ENCODE data around the gene RCAN2. TPM values are rescaled to one million over a fixed set of nuclear protein-coding genes. Genes with fewer than 3 reads are reported as not detected.

RCAN2 gene
- total and polyA plus RNA-seq, 7 experiments from 2014 or later = 1.0 TPM; not detected in 6

DNA sequence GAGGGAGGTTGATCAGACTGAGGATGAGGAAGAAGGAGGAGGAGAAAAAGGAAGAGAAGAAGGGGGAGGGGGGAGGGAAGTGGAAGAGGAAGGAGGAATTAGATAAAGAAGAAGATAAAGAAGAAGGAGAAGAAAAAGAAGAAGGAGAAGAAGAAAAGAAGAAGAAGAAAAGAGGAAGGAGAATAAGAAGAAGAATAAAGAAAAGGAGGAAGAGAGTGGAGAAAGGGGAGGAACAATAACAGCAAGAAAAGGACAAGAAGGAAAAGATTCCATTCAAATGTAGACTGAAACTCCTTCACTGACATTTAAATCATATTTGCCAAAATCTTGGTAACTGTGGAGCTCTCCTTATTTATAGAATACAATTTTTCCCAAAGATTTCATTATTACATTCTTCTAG, 34.3 kb upstream of the RCAN2 start:
- Histone ChIP-seq H3K9me3 (ENCODE audit: control insufficient read depth in 2 of 3, low read length in 3 of 3) (no peaks in the 10 kb centered on the region), H3K27me3 (ENCODE audit: control insufficient read depth in 2 of 2, insufficient read depth in 2 of 2, low read length in 2 of 2) (peaks cover 0 to 3% of the 10 kb centered on the region in 2 donors), H3K27ac (ENCODE audit: low read depth, low read length) (no peak overlapping the region), H3K36me3 (ENCODE audit: control insufficient read depth in 2 of 3, insufficient read depth in 3 of 3, low read length in 3 of 3) (no peaks in the 10 kb centered on the region), H3K4me1 (ENCODE audit: control insufficient read depth in 2 of 2, insufficient read depth in 2 of 2, low read length in 2 of 2) (no peaks in the 10 kb centered on the region), H3K4me3 (ENCODE audit: low read length) (no peak overlapping the region)
- ChIA-PET POLR2A (no interaction called here), CTCF (no interaction called here)
- H3K4me3 Mint-ChIP-seq = no peak overlapping the region
- ATAC-seq (no peak), DNase-seq (no peak)
- peaks cover 0 to 1% (median 0%) of the 10 kb centered on the region in 11 donors for H3K9me3 Mint-ChIP-seq
- intact Hi-C loops (cut with micrococcal nuclease) = no loop called here
- H3K27me3 Mint-ChIP-seq = peaks cover 12 to 32% (median 21%) of the 10 kb centered on the region in 5 donors
- no peaks in the 10 kb centered on the region for H3K36me3 Mint-ChIP-seq
- peaks cover 0 to 1% (median 0%) of the 10 kb centered on the region in 7 donors for H3K4me1 Mint-ChIP-seq
- no peak overlapping the region for H3K27ac Mint-ChIP-seq

DNA sequence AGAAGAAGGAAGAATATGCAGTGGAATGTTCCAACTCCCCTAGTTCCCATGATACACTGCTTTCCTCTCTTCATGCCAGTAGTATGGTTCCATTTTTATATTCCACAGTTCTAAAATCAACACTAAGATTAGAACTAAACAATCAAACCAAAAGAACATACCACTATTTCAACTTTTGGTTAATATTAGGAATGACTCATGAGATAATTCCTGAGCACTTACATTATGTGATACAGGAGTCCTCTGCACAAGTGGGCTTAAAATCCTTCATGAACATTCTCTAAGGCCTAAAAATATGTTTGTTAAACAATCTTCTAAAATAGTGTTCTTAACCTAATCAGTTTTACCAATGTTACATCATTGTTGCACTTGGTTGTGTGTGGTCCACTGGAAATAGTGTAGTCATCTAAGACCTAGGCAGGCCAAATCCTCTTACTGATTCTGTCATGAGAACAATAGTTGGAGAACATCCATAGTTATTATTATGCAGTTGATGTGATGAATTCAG, 30.3 kb upstream of the RCAN2 start:
- H3K4me1 ChIP-seq (ENCODE audit: control insufficient read depth in 2 of 2, insufficient read depth in 2 of 2, low read length in 2 of 2) = no peaks in the 10 kb centered on the region
- DNase-seq (no peak), ATAC-seq (no peak)
- no peaks in the 10 kb centered on the region for H3K36me3 ChIP-seq (ENCODE audit: control insufficient read depth in 2 of 3, insufficient read depth in 3 of 3, low read length in 3 of 3)
- no peaks in the 10 kb centered on the region for H3K9me3 Mint-ChIP-seq
- no peak overlapping the region for H3K27ac Mint-ChIP-seq
- peaks cover 6 to 21% (median 12%) of the 10 kb centered on the region in 5 donors for H3K27me3 Mint-ChIP-seq
- ChIA-PET POLR2A (no interaction called here), CTCF (no interaction called here)
- H3K36me3 Mint-ChIP-seq = no peaks in the 10 kb centered on the region
- no peaks in the 10 kb centered on the region for H3K9me3 ChIP-seq (ENCODE audit: control insufficient read depth in 2 of 3, low read length in 3 of 3)
- no peak overlapping the region for H3K4me3 ChIP-seq (ENCODE audit: low read length)
- H3K27ac ChIP-seq (ENCODE audit: low read depth, low read length) = no peak overlapping the region
- no peak overlapping the region for H3K4me3 Mint-ChIP-seq
- peaks cover 0 to 1% (median 0%) of the 10 kb centered on the region in 7 donors for H3K4me1 Mint-ChIP-seq
- intact Hi-C loops (cut with micrococcal nuclease) = no loop called here
- H3K27me3 ChIP-seq (ENCODE audit: control insufficient read depth in 2 of 2, insufficient read depth in 2 of 2, low read length in 2 of 2) = peaks cover 0 to 3% of the 10 kb centered on the region in 2 donors

DNA sequence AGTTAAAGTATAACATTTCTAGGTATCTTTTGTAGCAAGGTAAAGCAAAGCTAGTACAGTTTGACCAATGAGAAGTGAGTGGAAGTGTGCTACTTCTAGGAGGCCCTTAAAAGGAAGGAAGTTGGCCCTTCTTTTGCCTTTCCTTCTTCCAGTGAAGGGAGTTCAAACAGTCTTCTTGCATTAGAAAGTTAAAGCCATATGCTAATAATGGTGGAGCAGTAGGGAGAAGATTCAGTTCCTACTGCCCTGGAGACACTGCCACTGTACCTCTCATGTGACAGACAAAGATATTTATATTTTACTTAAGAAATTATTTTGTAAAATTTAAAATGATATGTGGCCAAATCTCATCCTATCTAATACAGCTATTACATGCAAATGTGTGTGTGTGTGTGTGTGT, 26.0 kb upstream of the RCAN2 start:
- H3K9me3 Mint-ChIP-seq = no peaks in the 10 kb centered on the region
- peaks cover 0 to 1% (median 0%) of the 10 kb centered on the region in 7 donors for H3K4me1 Mint-ChIP-seq
- no peaks in the 10 kb centered on the region for H3K36me3 Mint-ChIP-seq
- no peak overlapping the region for H3K27ac Mint-ChIP-seq
- H3K4me1 ChIP-seq (ENCODE audit: control insufficient read depth in 2 of 2, insufficient read depth in 2 of 2, low read length in 2 of 2) = no peaks in the 10 kb centered on the region
- ChIA-PET POLR2A (no interaction called here), CTCF (no interaction called here)
- H3K4me3 Mint-ChIP-seq = no peak overlapping the region
- H3K4me3 ChIP-seq (ENCODE audit: low read length) = no peak overlapping the region
- intact Hi-C loops (cut with micrococcal nuclease) = no loop called here
- DNase-seq = no peak
- ATAC-seq = no peak
- no peak overlapping the region for H3K27ac ChIP-seq (ENCODE audit: low read depth, low read length)
- H3K9me3 ChIP-seq (ENCODE audit: control insufficient read depth in 2 of 3, low read length in 3 of 3) = no peaks in the 10 kb centered on the region
- no peaks in the 10 kb centered on the region for H3K27me3 ChIP-seq (ENCODE audit: control insufficient read depth in 2 of 2, insufficient read depth in 2 of 2, low read length in 2 of 2)
- peaks cover 2 to 19% (median 5%) of the 10 kb centered on the region in 5 donors for H3K27me3 Mint-ChIP-seq
- H3K36me3 ChIP-seq (ENCODE audit: control insufficient read depth in 2 of 3, insufficient read depth in 3 of 3, low read length in 3 of 3) = no peaks in the 10 kb centered on the region

DNA sequence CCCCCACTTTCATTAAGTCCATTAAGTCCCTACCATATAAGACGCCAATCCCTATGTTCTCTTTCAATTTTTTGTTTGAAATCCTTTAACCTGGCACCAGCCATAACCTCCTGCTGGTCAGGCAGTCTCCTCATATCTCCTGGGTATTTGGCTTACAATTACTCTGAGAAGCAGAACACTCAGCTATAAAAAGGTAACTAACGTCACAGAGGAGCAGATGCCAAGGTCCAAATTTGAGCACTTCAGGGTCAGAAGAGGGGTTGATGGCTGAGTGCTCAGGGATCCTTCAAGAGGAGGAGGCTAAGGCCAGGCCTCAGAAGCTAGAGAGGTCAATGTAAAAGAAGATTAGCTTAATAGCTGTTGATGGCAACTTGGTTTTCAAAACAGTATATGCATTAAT, 22.3 kb upstream of the RCAN2 start:
- H3K27ac Mint-ChIP-seq = no peak overlapping the region
- peaks cover 0 to 1% (median 0%) of the 10 kb centered on the region in 7 donors for H3K4me1 Mint-ChIP-seq
- intact Hi-C loops (cut with micrococcal nuclease) = no loop called here
- ChIA-PET CTCF (no interaction called here), POLR2A (no interaction called here)
- no peak for ATAC-seq
- Histone ChIP-seq H3K36me3 (ENCODE audit: control insufficient read depth in 2 of 3, insufficient read depth in 3 of 3, low read length in 3 of 3) (no peaks in the 10 kb centered on the region), H3K9me3 (ENCODE audit: control insufficient read depth in 2 of 3, low read length in 3 of 3) (no peaks in the 10 kb centered on the region), H3K4me3 (ENCODE audit: low read length) (no peak overlapping the region), H3K27me3 (ENCODE audit: control insufficient read depth in 2 of 2, insufficient read depth in 2 of 2, low read length in 2 of 2) (no peaks in the 10 kb centered on the region), H3K27ac (ENCODE audit: low read depth, low read length) (no peak overlapping the region), H3K4me1 (ENCODE audit: control insufficient read depth in 2 of 2, insufficient read depth in 2 of 2, low read length in 2 of 2) (no peaks in the 10 kb centered on the region)
- DNase-seq = no peak
- H3K27me3 Mint-ChIP-seq = peaks cover 5 to 17% (median 10%) of the 10 kb centered on the region in 5 donors
- H3K36me3 Mint-ChIP-seq = no peaks in the 10 kb centered on the region
- H3K9me3 Mint-ChIP-seq = no peaks in the 10 kb centered on the region
- no peak overlapping the region for H3K4me3 Mint-ChIP-seq

DNA sequence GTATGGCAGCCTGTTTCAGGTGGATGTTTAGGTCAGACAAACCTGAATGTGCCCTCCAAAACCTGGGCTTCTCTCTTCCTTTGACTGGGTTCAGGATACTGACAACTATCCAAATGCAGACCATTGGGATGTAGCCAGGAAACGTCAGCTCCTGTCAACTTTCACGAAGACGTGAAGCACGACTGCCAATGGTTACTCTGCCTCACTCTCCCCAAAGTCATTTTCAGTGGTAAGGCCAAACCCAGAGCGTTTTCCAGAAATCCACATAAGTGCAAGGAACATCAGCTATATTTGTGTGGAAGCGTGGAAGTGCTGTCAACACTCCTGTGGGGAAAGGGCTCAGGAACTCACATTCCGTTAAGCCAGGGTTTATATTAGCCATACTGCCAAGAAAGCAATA, 20.1 kb upstream of the RCAN2 start:
- H3K27me3 ChIP-seq (ENCODE audit: control insufficient read depth in 2 of 2, insufficient read depth in 2 of 2, low read length in 2 of 2) = no peaks in the 10 kb centered on the region
- ChIA-PET CTCF (no interaction called here), POLR2A (no interaction called here)
- peaks cover 0 to 1% (median 0%) of the 10 kb centered on the region in 7 donors for H3K4me1 Mint-ChIP-seq
- no peak for ATAC-seq
- intact Hi-C loops (cut with micrococcal nuclease) = no loop called here
- H3K4me1 ChIP-seq (ENCODE audit: control insufficient read depth in 2 of 2, insufficient read depth in 2 of 2, low read length in 2 of 2) = no peaks in the 10 kb centered on the region
- no peaks in the 10 kb centered on the region for H3K36me3 ChIP-seq (ENCODE audit: control insufficient read depth in 2 of 3, insufficient read depth in 3 of 3, low read length in 3 of 3)
- no peak overlapping the region for H3K27ac Mint-ChIP-seq
- H3K27ac ChIP-seq (ENCODE audit: low read depth, low read length) = no peak overlapping the region
- H3K9me3 Mint-ChIP-seq = no peaks in the 10 kb centered on the region
- DNase-seq = no peak
- no peak overlapping the region for H3K4me3 Mint-ChIP-seq
- H3K36me3 Mint-ChIP-seq = no peaks in the 10 kb centered on the region
- peaks cover 0 to 17% (median 10%) of the 10 kb centered on the region in 5 donors for H3K27me3 Mint-ChIP-seq
- H3K9me3 ChIP-seq (ENCODE audit: control insufficient read depth in 2 of 3, low read length in 3 of 3) = no peaks in the 10 kb centered on the region
- H3K4me3 ChIP-seq (ENCODE audit: low read length) = no peak overlapping the region

DNA sequence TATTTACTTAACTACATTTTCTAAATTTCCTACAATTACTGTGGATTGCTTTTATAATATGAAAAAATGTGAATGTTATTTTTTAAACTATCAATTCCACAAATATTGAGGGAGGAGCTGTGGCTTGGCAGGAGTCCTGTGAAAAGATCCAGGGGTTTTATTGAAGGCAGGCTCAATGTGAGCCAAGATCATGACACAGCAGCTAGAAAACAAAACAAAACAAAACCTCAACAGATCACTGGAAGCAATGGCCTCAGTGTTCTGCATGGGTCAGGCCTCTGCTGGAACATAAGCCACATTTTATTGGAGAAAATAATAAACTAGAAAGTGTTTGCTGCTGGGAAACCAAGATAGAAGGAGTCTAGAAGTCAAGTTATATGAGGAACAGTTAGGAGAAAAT, 19.4 kb upstream of the RCAN2 start:
- intact Hi-C loops (cut with micrococcal nuclease) = no loop called here
- Histone ChIP-seq H3K9me3 (ENCODE audit: control insufficient read depth in 2 of 3, low read length in 3 of 3) (no peaks in the 10 kb centered on the region), H3K27me3 (ENCODE audit: control insufficient read depth in 2 of 2, insufficient read depth in 2 of 2, low read length in 2 of 2) (no peaks in the 10 kb centered on the region), H3K36me3 (ENCODE audit: control insufficient read depth in 2 of 3, insufficient read depth in 3 of 3, low read length in 3 of 3) (no peaks in the 10 kb centered on the region), H3K4me3 (ENCODE audit: low read length) (no peak overlapping the region), H3K27ac (ENCODE audit: low read depth, low read length) (no peak overlapping the region), H3K4me1 (ENCODE audit: control insufficient read depth in 2 of 2, insufficient read depth in 2 of 2, low read length in 2 of 2) (no peaks in the 10 kb centered on the region)
- Mint-ChIP-seq H3K9me3 (no peaks in the 10 kb centered on the region), H3K36me3 (no peaks in the 10 kb centered on the region), H3K4me1 (peaks cover 0 to 1% (median 0%) of the 10 kb centered on the region in 7 donors), H3K27me3 (peaks cover 4 to 15% (median 8%) of the 10 kb centered on the region in 5 donors), H3K4me3 (no peak overlapping the region), H3K27ac (no peak overlapping the region)
- CTCF ChIA-PET = no interaction called here
- no peak for DNase-seq
- POLR2A ChIA-PET = no interaction called here
- no peak for ATAC-seq

DNA sequence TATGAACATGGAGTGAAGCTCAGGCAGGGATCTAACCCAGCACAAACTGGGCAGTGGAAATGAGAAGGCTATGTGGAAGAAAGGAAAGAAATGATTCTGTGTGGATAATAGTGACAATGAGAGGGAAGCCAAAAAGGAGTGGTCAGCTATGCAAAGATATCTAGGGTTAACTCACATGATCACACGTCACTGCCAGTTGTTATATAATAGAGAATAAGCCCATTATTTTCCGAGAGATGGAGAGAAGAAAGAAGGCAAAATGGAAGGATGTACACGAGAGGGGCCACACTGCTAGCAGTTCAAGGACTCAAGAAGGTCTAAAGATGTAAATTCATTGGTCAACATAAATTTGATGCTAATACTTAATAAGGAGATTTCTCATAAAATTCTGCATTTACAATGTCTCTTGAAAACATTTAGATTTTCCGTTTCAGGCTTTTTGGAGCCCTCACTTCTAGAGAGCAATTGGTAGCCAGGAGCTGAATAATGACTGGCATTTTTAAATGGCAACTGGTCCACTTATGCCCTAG, 18.8 kb upstream of the RCAN2 start:
- no peak overlapping the region for H3K4me3 ChIP-seq (ENCODE audit: low read length)
- no peaks in the 10 kb centered on the region for H3K27me3 ChIP-seq (ENCODE audit: control insufficient read depth in 2 of 2, insufficient read depth in 2 of 2, low read length in 2 of 2)
- Mint-ChIP-seq H3K27ac (no peak overlapping the region), H3K9me3 (no peaks in the 10 kb centered on the region), H3K27me3 (peaks cover 4 to 19% (median 8%) of the 10 kb centered on the region in 5 donors), H3K4me1 (peaks cover 0 to 1% (median 0%) of the 10 kb centered on the region in 7 donors), H3K36me3 (no peaks in the 10 kb centered on the region), H3K4me3 (no peak overlapping the region)
- POLR2A ChIA-PET = no interaction called here
- DNase-seq = no peak
- no peak overlapping the region for H3K27ac ChIP-seq (ENCODE audit: low read depth, low read length)
- no peaks in the 10 kb centered on the region for H3K36me3 ChIP-seq (ENCODE audit: control insufficient read depth in 2 of 3, insufficient read depth in 3 of 3, low read length in 3 of 3)
- CTCF ChIA-PET = no interaction called here
- intact Hi-C loops (cut with micrococcal nuclease) = no loop called here
- no peaks in the 10 kb centered on the region for H3K9me3 ChIP-seq (ENCODE audit: control insufficient read depth in 2 of 3, low read length in 3 of 3)
- no peaks in the 10 kb centered on the region for H3K4me1 ChIP-seq (ENCODE audit: control insufficient read depth in 2 of 2, insufficient read depth in 2 of 2, low read length in 2 of 2)
- no peak for ATAC-seq

Data from naive thymus-derived CD4-positive, alpha-beta T cell (primary cell).